GM20431 (cell line): ENCODE data around the gene NUP205.

Source experiments
- in situ Hi-C: fragments of 300-500 bp; cut with MseI, MboI; formaldehyde crosslinking; loops from one replicate; pipeline ENCODE4 v1.15.0; 2020; ENCODE audit warnings: low sequenced_read_pairs; ENCODE audit not compliant: unreplicated experiment

The NUP205 gene, protein sequence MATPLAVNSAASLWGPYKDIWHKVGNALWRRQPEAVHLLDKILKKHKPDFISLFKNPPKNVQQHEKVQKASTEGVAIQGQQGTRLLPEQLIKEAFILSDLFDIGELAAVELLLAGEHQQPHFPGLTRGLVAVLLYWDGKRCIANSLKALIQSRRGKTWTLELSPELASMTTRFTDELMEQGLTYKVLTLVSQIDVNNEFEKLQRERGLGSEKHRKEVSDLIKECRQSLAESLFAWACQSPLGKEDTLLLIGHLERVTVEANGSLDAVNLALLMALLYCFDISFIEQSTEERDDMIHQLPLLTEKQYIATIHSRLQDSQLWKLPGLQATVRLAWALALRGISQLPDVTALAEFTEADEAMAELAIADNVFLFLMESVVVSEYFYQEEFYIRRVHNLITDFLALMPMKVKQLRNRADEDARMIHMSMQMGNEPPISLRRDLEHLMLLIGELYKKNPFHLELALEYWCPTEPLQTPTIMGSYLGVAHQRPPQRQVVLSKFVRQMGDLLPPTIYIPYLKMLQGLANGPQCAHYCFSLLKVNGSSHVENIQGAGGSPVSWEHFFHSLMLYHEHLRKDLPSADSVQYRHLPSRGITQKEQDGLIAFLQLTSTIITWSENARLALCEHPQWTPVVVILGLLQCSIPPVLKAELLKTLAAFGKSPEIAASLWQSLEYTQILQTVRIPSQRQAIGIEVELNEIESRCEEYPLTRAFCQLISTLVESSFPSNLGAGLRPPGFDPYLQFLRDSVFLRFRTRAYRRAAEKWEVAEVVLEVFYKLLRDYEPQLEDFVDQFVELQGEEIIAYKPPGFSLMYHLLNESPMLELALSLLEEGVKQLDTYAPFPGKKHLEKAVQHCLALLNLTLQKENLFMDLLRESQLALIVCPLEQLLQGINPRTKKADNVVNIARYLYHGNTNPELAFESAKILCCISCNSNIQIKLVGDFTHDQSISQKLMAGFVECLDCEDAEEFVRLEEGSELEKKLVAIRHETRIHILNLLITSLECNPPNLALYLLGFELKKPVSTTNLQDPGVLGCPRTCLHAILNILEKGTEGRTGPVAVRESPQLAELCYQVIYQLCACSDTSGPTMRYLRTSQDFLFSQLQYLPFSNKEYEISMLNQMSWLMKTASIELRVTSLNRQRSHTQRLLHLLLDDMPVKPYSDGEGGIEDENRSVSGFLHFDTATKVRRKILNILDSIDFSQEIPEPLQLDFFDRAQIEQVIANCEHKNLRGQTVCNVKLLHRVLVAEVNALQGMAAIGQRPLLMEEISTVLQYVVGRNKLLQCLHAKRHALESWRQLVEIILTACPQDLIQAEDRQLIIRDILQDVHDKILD (N-terminal part only)

DNA sequence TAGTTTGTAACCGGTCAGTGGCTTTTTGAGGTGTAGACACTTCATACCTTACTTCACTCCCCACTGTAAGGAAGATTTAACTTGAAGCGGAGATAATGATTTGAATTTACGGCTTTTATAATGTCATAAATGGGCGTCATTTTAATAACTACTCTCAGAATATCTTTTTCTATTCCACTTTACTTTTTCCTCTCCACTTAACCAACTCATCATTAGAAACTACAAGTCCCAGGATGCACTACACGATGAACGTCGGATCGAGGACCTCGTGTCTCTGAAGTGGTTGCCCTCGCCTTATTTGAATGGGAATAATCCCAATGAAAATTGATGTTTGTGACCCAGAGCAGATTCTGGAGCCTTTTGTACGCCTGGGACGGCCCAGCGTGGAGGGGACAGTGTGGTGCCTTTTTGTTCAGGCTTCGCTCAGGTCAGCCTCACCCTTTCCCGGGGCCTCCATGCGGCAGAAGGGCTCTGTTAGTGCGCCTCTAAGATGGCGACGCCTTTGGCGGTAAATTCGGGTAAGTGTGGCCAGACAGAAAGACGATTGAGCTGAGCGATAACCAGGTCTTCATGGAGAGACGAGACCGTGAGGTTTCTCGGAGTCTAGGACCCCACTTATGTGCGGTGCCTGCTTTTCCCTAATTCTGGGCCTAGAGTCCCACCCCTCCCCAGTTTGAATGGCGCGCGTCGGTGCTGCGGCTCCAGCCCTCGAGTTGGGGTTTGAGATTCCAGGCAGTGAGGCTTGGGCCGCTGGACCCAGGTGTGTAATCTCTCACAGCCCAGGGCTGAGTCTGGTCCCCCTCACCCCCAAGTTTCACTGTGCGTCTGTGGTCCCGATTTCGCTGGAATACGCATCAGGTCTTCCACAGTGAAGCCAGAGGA lies at the start of gene NUP205:
NUP205 (plus strand) TSS at position 463 of the 882 bp plus-strand sequence; CDS start at position 491, 28 bp downstream.
- in situ Hi-C loops = no loop called here

GRCh38 chr7:135508883-135509588 lies 48.7 kb upstream of the NUP205 start:
- in situ Hi-C loops = no loop called here

DNA sequence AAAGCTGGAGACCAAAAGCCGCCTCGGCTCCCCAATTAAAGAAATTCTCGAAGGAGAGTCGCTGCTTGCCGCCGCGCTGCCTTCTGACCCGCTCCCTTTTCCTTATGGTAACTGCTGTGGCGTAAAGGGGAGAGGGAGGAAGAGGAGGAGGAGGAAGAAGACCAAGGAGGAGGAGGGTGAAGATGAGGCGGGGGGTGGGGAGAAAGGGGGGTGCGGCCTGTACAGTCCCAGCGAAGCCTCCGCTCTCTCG lies 48.2 kb upstream of the NUP205 start:
- in situ Hi-C loops = no loop called here

DNA sequence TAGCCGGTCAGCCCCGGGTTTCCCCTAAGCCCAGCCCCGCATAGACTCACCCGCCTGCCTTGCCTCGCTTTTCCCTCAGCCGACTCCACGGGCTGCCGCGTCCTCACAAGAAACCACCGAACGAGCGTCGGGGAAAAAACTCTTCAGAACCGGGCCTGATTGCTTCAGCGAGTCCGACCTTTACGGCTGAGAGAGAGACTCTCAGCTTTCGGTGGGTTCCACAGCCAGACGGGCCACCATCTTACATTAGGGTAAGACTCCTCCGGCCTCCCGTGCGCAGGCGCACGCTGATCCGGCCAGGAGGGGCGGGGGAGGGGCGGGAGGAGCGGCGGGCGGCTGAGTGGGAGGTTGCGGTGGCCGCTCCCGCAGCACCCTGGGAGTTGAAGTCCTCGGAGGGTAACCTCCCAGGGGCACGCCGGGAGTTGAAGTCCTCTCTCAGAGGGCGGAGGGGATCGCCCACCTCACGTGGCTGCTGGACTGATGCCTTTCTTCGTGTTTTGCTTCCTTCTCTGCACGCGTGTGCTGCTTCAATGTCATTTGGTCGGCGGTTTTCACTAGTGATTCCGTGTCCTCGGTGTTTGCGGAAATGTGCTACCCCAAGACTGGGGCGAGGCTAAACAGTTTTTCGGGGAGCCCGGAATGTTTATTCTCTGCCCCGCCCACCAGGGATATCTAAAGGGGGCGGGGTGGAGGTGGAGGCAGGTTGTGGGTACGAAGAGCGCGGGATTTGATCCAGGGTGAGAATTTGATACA lies 47.7 kb upstream of the NUP205 start, which contains the start of gene CNOT4:
CNOT4 (minus strand) TSS at position 264 of the 753 bp plus-strand sequence. CDS start 71,771 bp downstream, outside the sequence.
- in situ Hi-C loops = no loop called here

DNA sequence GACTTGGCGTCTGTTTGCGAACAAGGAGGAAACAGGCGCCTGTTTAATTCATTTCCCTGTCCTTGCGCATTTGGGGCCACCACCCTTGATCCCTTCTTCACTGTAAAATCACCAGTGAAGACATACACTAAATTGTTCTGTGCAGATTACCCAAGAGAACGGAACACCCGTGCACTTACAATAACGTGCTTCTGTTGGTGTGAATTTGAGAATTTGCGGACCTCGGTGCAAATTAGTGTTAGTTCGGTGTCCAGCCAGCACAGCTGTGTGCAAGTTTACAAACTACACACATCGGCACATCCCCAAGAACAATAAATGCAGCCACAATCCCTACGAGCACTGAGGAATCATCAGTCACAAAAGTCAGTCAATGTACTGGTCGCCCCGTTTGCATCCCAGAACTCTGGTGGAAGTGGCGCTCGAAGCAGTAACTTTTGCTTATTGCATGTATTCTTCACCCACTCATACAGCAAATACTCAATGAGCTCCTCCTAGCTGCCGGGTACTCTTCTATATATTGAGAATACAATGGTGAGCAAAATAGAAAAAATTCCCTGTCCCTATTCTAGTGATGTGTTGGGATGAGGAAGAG lies 47.0 kb upstream of the NUP205 start:
- in situ Hi-C loops = no loop called here

DNA sequence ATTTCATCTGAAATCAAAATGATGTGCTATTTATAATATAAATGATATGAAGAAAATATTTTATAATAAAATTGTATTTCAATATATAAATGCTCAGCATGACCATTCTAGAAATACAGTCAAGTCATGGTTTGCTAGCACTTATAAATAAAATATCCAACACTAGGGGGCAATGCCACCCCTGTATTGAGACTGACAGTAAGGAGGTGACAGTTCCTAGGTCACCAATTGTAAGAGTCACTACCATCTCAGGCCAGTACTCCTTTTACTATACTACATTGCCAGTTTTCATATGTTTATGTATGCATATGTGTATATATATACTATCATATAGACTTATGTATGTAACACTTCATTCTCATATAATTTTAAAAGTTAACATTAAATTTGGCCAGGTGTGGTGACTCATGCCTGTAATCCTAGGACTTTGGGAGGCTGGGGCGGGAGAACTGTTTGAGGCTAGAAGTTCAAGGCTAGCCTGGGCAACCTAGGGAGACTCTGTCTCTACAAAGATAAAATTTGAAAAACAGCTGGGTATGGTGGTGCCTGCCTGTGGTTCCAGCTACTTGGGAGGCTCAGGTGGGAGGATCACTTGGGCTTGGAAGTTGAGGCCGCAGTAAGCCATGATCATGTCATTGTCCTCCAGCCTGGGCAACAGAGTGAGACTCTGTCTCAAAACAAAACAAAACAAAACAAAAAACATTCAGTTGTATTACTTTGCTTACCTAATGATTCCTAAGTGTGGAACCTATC lies 45.4 kb upstream of the NUP205 start:
- in situ Hi-C loops = no loop called here

DNA sequence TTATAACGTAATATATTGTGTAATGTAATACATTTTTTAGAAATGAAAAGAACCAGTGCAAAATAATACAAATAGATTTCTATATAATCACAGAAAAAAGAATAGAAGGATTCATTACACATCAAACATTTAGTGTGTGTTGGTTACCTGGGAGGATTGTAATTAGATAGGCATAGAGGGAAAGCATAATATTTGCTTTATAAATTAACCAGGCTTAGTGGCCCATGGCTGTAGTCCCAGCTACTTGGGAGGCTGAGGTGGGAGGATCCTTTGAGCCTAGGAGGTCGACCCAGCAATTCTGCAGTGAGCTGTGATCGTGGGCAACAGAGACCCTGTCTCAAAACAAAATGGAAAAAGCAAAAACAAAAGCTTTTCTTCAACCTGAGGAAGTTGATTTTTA lies 42.9 kb upstream of the NUP205 start:
- in situ Hi-C loops = no loop called here

GRCh38 chr7:135517060-135517459 lies 40.7 kb upstream of the NUP205 start:
- in situ Hi-C loops = no loop called here

DNA sequence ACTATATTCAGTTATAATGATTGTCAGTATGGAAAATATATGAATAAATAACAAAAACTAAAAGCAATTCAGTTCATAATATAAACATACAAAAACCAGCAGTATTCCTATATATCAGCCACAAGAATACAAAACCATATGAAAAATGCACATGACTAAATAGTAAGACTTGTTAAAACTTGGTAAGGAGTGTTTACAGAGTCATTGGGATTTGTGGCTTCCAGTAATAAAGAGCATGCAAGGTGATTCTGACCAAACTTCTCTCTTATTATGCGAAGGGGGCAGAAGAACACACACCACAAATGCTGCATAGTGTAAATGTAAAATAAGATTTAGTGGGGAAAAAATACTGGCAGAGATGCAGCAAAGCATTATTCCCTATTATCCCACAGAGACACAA lies 39.0 kb upstream of the NUP205 start:
- in situ Hi-C loops = no loop called here

GRCh38 chr7:135519233-135519688 lies 38.5 kb upstream of the NUP205 start:
- in situ Hi-C loops = no loop called here

DNA sequence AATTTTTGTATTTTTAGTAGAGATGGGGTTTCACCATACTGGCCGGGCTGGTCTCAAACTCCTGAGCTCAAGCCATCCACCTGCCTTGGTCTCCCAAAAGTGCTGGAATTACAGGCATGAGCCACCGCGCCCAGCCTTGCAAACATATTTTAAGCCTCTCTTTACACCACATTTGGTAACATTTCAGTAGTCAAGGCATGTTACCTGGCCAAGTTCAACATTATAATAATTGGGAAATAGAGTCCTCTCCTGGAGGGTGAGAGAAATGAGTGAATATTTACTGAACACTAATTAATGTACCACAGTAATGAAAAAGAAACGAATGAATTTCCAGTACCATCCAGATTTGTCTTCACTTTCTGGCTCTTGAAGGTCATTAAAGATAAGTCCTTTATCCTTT lies 37.8 kb upstream of the NUP205 start:
- in situ Hi-C loops = no loop called here

DNA sequence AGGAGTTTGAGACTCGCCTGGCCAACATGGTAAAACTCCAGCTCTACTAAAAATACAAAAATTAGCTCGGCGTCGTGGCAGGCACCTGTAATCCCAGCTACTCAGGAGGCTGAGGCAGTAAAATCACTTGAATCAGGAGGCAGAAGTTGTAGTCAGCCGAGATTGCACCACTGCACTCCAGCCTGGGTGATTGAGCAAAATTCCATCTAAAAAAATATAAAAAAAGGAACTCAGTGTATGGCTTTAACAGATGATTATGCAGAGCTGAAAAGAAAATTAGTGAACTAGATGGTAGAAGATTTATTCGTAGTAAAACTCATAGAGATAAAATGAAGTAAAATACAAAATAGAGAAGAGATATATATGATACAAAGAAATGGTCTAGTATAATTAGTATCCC lies 35.2 kb upstream of the NUP205 start:
- in situ Hi-C loops = no loop called here

DNA sequence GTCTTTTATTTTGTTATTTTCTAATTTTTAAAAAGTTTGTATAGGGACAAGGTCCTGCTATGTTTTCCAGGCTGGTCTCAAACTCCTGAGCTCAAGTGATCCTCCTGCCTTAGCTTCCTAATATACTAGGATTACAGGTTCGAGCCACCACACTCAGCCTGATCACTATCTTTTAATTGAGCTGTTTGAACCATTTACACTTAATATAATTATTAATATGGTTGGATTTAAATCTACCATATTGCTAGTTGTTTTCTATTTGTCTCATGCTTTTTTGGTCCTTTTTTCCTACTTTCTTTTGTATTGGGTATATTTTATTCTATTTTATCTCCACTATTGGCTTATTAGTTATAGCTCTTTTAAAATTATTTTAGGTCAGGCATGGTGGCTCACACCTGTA lies 34.6 kb upstream of the NUP205 start:
- in situ Hi-C loops = no loop called here

DNA sequence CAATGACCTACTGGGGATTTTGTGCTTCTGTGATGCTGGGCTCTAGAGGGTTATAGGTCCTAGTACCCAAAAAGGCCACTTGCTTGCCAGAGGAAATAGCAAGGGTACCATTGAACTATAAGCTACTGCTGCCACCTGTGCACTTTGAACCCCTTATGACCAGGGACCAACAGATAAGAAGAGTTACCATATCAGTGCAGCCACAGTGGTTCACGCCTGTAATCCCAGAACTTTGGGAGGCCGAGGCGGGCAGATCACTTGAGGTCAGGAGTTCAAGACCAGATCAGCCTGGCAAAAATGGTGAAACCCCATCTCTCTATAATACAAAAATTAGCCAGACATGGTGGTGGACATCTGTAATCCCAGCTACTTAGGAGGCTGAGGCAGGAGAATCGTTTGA lies 32.3 kb upstream of the NUP205 start:
- in situ Hi-C loops = no loop called here

GRCh38 chr7:135527025-135527424 lies 30.7 kb upstream of the NUP205 start:
- in situ Hi-C loops = no loop called here

DNA sequence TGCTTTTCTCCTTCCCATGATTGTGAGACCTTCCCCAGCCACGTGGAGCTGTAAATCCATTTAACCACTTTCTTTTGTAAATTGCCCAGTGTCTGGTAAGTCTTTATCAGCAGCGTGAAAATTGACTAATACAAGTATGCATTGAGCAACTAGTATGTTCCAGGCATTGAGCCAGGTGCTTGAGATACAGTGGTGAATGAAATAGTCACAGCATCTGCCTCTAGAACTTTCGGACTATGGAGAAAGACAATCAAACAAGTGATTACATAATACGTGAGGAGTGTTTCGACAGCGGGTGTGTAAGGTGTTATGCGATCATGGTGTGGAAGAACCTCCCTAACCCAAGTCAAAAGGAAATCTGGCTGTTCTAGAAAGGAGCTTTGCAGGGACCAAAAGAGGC lies 21.6 kb upstream of the NUP205 start:
- in situ Hi-C loops = no loop called here

GRCh38 chr7:135537453-135537852 lies 20.3 kb upstream of the NUP205 start:
- in situ Hi-C loops = no loop called here
